HEK293 (cell line): ENCODE measurements around the gene APC2.

Source experiments
- CTCF ChIA-PET: fragments of 350-600 bp; formaldehyde crosslinking; extraction: SDS; loops from one replicate; lab custom pipeline; 2021; ENCODE audit warnings: antibody characterized with exemption; lab: Yijun Ruan, JAX
- POLR2A ChIA-PET: fragments of 300-600 bp; formaldehyde crosslinking; extraction: SDS; loops from one replicate; lab custom pipeline; 2020; ENCODE audit warnings: antibody characterized with exemption, inconsistent platforms; lab: Yijun Ruan, JAX
- H3K27ac ChIP-seq: fragments of 200-500 bp; sonication (Bioruptor generic); 2 replicates; pipeline ENCODE4 v1.5.1; 2014; ENCODE audit warnings: low read depth, low read length, control low read depth, inconsistent platforms; ENCODE audit errors: extremely low read depth
- H3K36me3 ChIP-seq, 2 experiments: fragments of 200-500 bp in 1 of 2; sonication (Bioruptor generic) in 1 of 2; 1 replicate in 1 of 2; 2 replicates in 1 of 2; pipeline ENCODE4 v1.5.1; 2014 to 2017; ENCODE audit warnings: inconsistent platforms in 2 of 2, low read length in 2 of 2; ENCODE audit not compliant: control insufficient read depth in 2 of 2, insufficient read depth in 1 of 2
- H3K4me1 ChIP-seq: fragments of 200-500 bp; sonication (Bioruptor generic); 2 replicates; pipeline ENCODE4 v1.5.1; 2014; ENCODE audit warnings: mild to moderate bottlenecking, low read length, inconsistent platforms; ENCODE audit not compliant: control insufficient read depth, insufficient read depth
- H3K4me3 ChIP-seq: 2 replicates; pipeline ENCODE4 v1.5.1; 2011; ENCODE audit warnings: low read depth, mild to moderate bottlenecking, control low read depth, low read length, moderate library complexity
- H3K9me3 ChIP-seq: fragments of 200-500 bp; sonication (Bioruptor generic); 2 replicates; pipeline ENCODE4 v1.5.1; 2014; ENCODE audit warnings: low read depth, low read length, inconsistent platforms; ENCODE audit not compliant: control insufficient read depth, insufficient read depth
- BCL11B ChIP-seq: fragments of 450-650 bp; formaldehyde crosslinking; IDR thresholded peaks from 2 replicates; pipeline ENCODE4 v1.5.1; 2016; ENCODE audit warnings: low read depth, missing biosample characterization, missing genetic modification characterization
- GLIS2 ChIP-seq: fragments of 450-650 bp; formaldehyde crosslinking; IDR thresholded peaks from 2 replicates; pipeline ENCODE4 v1.5.1; 2016; ENCODE audit warnings: missing biosample characterization, missing genetic modification characterization
- HIC1 ChIP-seq: fragments of 450-650 bp; formaldehyde crosslinking; IDR thresholded peaks from 2 replicates; pipeline ENCODE4 v1.5.1; 2016; ENCODE audit warnings: missing biosample characterization, missing genetic modification characterization
- KLF16 ChIP-seq: fragments of 450-650 bp; formaldehyde crosslinking; IDR thresholded peaks from 2 replicates; pipeline ENCODE4 v1.5.1; 2017; ENCODE audit warnings: missing biosample characterization, missing genetic modification characterization
- MEIS1 ChIP-seq: sonication (generic); formaldehyde crosslinking; IDR thresholded peaks from 2 replicates; pipeline ENCODE4 v1.8.1; 2022; ENCODE audit warnings: missing genetic modification reagents, mild to moderate bottlenecking, borderline replicate concordance
- RBAK ChIP-seq: fragments of 450-650 bp; formaldehyde crosslinking; IDR thresholded peaks from 2 replicates; pipeline ENCODE4 v1.5.1; 2016; ENCODE audit warnings: missing biosample characterization, missing genetic modification characterization
- YY1 ChIP-seq: fragments of 450-650 bp; formaldehyde crosslinking; IDR thresholded peaks from 2 replicates; pipeline ENCODE4 v1.5.1; 2018; ENCODE audit warnings: missing biosample characterization, missing genetic modification characterization
- ZBTB10 ChIP-seq: fragments of 450-650 bp; formaldehyde crosslinking; IDR thresholded peaks from 2 replicates; pipeline ENCODE4 v1.5.1; 2016; ENCODE audit warnings: missing biosample characterization, missing genetic modification characterization
- ZBTB17 ChIP-seq: fragments of 450-650 bp; formaldehyde crosslinking; IDR thresholded peaks from 2 replicates; pipeline ENCODE4 v1.5.1; 2016; ENCODE audit warnings: missing biosample characterization, missing genetic modification characterization
- ZBTB26 ChIP-seq: fragments of 450-650 bp; formaldehyde crosslinking; optimal IDR thresholded peaks from 2 replicates; pipeline ENCODE3; 2016; ENCODE audit warnings: missing biosample characterization, mild to moderate bottlenecking, missing genetic modification characterization
- ZBTB8A ChIP-seq: fragments of 450-650 bp; formaldehyde crosslinking; IDR thresholded peaks from 2 replicates; pipeline ENCODE4 v1.5.1; 2016; ENCODE audit warnings: missing biosample characterization, missing genetic modification characterization
- ZFP41 ChIP-seq: fragments of 450-650 bp; formaldehyde crosslinking; IDR thresholded peaks from 2 replicates; pipeline ENCODE4 v1.5.1; 2016; ENCODE audit warnings: missing biosample characterization, missing genetic modification characterization, borderline replicate concordance
- ZNF2 ChIP-seq: fragments of 450-650 bp; formaldehyde crosslinking; IDR thresholded peaks from 2 replicates; pipeline ENCODE4 v1.5.1; 2016; ENCODE audit warnings: missing biosample characterization, missing genetic modification characterization
- ZNF239 ChIP-seq: fragments of 450-650 bp; formaldehyde crosslinking; IDR thresholded peaks from 2 replicates; pipeline ENCODE4 v1.5.1; 2016; ENCODE audit warnings: missing biosample characterization, missing genetic modification characterization
- ZNF302 ChIP-seq: fragments of 450-650 bp; formaldehyde crosslinking; IDR thresholded peaks from 2 replicates; pipeline ENCODE4 v1.5.1; 2016; ENCODE audit warnings: missing biosample characterization, missing genetic modification characterization, low read depth
- ZNF514 ChIP-seq: fragments of 450-650 bp; formaldehyde crosslinking; IDR thresholded peaks from 2 replicates; pipeline ENCODE4 v1.5.1; 2016; ENCODE audit warnings: missing biosample characterization, missing genetic modification characterization
- ZNF571 ChIP-seq: fragments of 450-650 bp; formaldehyde crosslinking; IDR thresholded peaks from 2 replicates; pipeline ENCODE4 v1.5.0; 2017; ENCODE audit warnings: missing biosample characterization, missing genetic modification characterization
- ZNF664 ChIP-seq: fragments of 450-650 bp; formaldehyde crosslinking; IDR thresholded peaks from 2 replicates; pipeline ENCODE4 v1.5.1; 2016; ENCODE audit warnings: missing biosample characterization, missing genetic modification characterization
- ZNF792 ChIP-seq: fragments of 450-650 bp; formaldehyde crosslinking; IDR thresholded peaks from 2 replicates; pipeline ENCODE4 v1.5.1; 2016; ENCODE audit warnings: missing biosample characterization, missing genetic modification characterization
- TF ChIP-seq, protein P1 (sequence below): fragments of 450-650 bp; IDR thresholded peaks from 2 replicates; pipeline ENCODE4 v1.5.1; 2018; ENCODE audit warnings: missing biosample characterization, mild to moderate bottlenecking, missing genetic modification characterization
- TF ChIP-seq, protein P2 (sequence below): fragments of 450-650 bp; formaldehyde crosslinking; IDR thresholded peaks from 2 replicates; pipeline ENCODE4 v1.5.1; 2017; ENCODE audit warnings: missing biosample characterization, missing genetic modification characterization
- TF ChIP-seq, protein P3 (sequence below): fragments of 450-650 bp; formaldehyde crosslinking; IDR thresholded peaks from 2 replicates; pipeline ENCODE4 v1.5.1; 2016; ENCODE audit warnings: missing biosample characterization, missing genetic modification characterization

APC2 gene

DNA sequence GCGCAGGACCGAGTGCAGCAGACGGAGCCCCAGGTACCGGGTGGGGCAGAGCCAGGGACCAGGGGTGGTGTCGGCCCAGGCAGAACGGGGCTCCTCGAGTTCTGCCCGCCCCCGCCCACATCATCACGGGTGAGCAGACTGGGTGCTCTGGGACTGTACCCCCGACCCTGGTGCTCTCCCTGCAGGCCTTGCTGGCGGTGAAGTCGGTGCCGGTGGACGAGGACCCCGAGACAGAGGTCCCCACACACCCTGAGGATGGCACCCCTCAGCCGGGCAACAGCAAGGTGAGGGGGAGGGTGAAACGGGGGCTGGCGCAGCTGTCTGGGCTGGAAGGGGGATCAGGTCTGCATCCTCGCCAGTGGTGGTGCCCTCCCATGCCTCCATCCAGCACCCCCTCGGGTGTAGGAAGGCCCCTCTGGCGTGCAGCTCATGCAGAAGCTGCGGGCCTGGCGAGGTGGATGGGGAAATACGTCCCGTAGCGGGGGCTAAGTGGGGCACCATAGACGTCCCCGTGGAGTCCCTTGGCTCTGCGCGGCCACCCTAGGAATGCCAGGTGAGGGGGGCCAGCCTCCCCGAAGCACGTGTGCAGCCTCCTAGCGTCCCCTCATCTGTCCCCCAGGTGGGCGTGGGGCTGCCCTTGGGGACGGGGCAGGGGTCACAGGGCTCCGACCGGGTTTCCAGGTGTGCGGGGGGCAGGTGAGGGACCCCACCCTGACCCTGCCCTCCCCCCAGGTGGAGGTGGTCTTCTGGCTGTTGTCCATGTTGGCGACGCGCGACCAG lies 6.4 kb downstream of the APC2 start:
- peaks cover 0 to 16% of the 10 kb centered on the region in 2 experiments; a peak in 1 of 3 replicates for H3K36me3 ChIP-seq
- H3K4me3 ChIP-seq, result no peak overlapping the region
- no peak for TF ChIP-seq ZNF571 (tag by site-specific recombination)
- TF ChIP-seq HIC1, result peak; percentile 58
- TF ChIP-seq BCL11B, result no peak
- TF ChIP-seq YY1 (tag by site-specific recombination), result no peak
- no peak for TF ChIP-seq ZBTB8A (tag by site-specific recombination)
- TF ChIP-seq ZFP41, result no peak
- TF ChIP-seq MEIS1 (CRISPR knock-in tag), result no peak
- TF ChIP-seq ZNF792 (tag by site-specific recombination), result no peak
- 0 out of 2 replicates have a peak, but pooled peaks have one; percentile 34 for TF ChIP-seq ZBTB10
- TF ChIP-seq, protein P1, sequence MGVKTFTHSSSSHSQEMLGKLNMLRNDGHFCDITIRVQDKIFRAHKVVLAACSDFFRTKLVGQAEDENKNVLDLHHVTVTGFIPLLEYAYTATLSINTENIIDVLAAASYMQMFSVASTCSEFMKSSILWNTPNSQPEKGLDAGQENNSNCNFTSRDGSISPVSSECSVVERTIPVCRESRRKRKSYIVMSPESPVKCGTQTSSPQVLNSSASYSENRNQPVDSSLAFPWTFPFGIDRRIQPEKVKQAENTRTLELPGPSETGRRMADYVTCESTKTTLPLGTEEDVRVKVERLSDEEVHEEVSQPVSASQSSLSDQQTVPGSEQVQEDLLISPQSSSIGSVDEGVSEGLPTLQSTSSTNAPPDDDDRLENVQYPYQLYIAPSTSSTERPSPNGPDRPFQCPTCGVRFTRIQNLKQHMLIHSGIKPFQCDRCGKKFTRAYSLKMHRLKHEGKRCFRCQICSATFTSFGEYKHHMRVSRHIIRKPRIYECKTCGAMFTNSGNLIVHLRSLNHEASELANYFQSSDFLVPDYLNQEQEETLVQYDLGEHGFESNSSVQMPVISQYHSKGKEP (tag by site-specific recombination), result no peak
- no peak for TF ChIP-seq RBAK
- TF ChIP-seq GLIS2 (tag by site-specific recombination), result peak; percentile 61; the same call in 1 of the 2 replicates
- peak; percentile 2 for TF ChIP-seq ZBTB26 (tag by site-specific recombination)
- TF ChIP-seq, protein P2, sequence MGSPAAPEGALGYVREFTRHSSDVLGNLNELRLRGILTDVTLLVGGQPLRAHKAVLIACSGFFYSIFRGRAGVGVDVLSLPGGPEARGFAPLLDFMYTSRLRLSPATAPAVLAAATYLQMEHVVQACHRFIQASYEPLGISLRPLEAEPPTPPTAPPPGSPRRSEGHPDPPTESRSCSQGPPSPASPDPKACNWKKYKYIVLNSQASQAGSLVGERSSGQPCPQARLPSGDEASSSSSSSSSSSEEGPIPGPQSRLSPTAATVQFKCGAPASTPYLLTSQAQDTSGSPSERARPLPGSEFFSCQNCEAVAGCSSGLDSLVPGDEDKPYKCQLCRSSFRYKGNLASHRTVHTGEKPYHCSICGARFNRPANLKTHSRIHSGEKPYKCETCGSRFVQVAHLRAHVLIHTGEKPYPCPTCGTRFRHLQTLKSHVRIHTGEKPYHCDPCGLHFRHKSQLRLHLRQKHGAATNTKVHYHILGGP (tag by site-specific recombination), result no peak
- TF ChIP-seq, protein P3, sequence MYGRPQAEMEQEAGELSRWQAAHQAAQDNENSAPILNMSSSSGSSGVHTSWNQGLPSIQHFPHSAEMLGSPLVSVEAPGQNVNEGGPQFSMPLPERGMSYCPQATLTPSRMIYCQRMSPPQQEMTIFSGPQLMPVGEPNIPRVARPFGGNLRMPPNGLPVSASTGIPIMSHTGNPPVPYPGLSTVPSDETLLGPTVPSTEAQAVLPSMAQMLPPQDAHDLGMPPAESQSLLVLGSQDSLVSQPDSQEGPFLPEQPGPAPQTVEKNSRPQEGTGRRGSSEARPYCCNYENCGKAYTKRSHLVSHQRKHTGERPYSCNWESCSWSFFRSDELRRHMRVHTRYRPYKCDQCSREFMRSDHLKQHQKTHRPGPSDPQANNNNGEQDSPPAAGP (tag by site-specific recombination), result 0 out of 2 replicates have a peak, but pooled peaks have one; percentile 26
- TF ChIP-seq ZNF302, result no peak
- no peak for TF ChIP-seq ZBTB17
- no peak for TF ChIP-seq ZNF2 (tag by site-specific recombination)
- TF ChIP-seq ZNF514, result no peak
- TF ChIP-seq ZNF239 (tag by site-specific recombination), result peak; percentile 72
- no peak for TF ChIP-seq ZNF664 (tag by site-specific recombination)
- TF ChIP-seq KLF16 (tag by site-specific recombination), result no peak
- POLR2A ChIA-PET, result interaction anchor here (0.5 to 1.1 kb wide), 7 partner anchors 9 to 951 kb away, joined by 3 to 8 read pairs (median 4); partner anchors contain the start of genes CIRBP and REEP6
- no peaks in the 10 kb centered on the region for H3K4me1 ChIP-seq
- CTCF ChIA-PET, result interaction anchor here (0.6 to 3.3 kb wide), 8 partner anchors 10 to 370 kb away, joined by 3 to 21 read pairs (median 3); no protein-coding TSS in a partner anchor
- H3K9me3 ChIP-seq, result no peaks in the 10 kb centered on the region
- H3K27ac ChIP-seq, result no peak overlapping the region
